Measurements from ENCODE around the gene C1orf174.

The C1orf174 gene

GRCh38 chr1:3931007-3931912 is 31.2 kb upstream of the C1orf174 start:
- TF ChIP-seq SPI1 (IDR thresholded peaks at IDR 0.05; ENCODE audit: borderline replicate concordance, low read depth) (no peak), POLR2AphosphoS5 (IDR thresholded peaks at IDR 0.05; ENCODE audit: low read depth) (no peak), GABPA (IDR thresholded peaks at IDR 0.05; ENCODE audit: low read depth) (no peak)
- TF ChIP-seq, protein P1, sequence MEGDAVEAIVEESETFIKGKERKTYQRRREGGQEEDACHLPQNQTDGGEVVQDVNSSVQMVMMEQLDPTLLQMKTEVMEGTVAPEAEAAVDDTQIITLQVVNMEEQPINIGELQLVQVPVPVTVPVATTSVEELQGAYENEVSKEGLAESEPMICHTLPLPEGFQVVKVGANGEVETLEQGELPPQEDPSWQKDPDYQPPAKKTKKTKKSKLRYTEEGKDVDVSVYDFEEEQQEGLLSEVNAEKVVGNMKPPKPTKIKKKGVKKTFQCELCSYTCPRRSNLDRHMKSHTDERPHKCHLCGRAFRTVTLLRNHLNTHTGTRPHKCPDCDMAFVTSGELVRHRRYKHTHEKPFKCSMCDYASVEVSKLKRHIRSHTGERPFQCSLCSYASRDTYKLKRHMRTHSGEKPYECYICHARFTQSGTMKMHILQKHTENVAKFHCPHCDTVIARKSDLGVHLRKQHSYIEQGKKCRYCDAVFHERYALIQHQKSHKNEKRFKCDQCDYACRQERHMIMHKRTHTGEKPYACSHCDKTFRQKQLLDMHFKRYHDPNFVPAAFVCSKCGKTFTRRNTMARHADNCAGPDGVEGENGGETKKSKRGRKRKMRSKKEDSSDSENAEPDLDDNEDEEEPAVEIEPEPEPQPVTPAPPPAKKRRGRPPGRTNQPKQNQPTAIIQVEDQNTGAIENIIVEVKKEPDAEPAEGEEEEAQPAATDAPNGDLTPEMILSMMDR (IDR thresholded peaks at IDR 0.05; ENCODE audit: insufficient read depth, low read length) = no peak
- TF ChIP-seq, protein P2, sequence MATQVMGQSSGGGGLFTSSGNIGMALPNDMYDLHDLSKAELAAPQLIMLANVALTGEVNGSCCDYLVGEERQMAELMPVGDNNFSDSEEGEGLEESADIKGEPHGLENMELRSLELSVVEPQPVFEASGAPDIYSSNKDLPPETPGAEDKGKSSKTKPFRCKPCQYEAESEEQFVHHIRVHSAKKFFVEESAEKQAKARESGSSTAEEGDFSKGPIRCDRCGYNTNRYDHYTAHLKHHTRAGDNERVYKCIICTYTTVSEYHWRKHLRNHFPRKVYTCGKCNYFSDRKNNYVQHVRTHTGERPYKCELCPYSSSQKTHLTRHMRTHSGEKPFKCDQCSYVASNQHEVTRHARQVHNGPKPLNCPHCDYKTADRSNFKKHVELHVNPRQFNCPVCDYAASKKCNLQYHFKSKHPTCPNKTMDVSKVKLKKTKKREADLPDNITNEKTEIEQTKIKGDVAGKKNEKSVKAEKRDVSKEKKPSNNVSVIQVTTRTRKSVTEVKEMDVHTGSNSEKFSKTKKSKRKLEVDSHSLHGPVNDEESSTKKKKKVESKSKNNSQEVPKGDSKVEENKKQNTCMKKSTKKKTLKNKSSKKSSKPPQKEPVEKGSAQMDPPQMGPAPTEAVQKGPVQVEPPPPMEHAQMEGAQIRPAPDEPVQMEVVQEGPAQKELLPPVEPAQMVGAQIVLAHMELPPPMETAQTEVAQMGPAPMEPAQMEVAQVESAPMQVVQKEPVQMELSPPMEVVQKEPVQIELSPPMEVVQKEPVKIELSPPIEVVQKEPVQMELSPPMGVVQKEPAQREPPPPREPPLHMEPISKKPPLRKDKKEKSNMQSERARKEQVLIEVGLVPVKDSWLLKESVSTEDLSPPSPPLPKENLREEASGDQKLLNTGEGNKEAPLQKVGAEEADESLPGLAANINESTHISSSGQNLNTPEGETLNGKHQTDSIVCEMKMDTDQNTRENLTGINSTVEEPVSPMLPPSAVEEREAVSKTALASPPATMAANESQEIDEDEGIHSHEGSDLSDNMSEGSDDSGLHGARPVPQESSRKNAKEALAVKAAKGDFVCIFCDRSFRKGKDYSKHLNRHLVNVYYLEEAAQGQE (IDR thresholded peaks at IDR 0.05; ENCODE audit: insufficient replicate concordance, low read depth) = no peak
- no peaks in the 10 kb centered on the region for H3K27me3 ChIP-seq (ENCODE audit: insufficient read depth, poor library complexity, severe bottlenecking)
- no peak overlapping the region for H3K27ac ChIP-seq (replicated peaks)
- no peak overlapping the region for H3K4me3 ChIP-seq (replicated peaks; ENCODE audit: insufficient read depth, low read length)
- DNase-seq (ENCODE audit: low read depth in 1 of 2, low spot score in 1 of 2) = no peak

DNA sequence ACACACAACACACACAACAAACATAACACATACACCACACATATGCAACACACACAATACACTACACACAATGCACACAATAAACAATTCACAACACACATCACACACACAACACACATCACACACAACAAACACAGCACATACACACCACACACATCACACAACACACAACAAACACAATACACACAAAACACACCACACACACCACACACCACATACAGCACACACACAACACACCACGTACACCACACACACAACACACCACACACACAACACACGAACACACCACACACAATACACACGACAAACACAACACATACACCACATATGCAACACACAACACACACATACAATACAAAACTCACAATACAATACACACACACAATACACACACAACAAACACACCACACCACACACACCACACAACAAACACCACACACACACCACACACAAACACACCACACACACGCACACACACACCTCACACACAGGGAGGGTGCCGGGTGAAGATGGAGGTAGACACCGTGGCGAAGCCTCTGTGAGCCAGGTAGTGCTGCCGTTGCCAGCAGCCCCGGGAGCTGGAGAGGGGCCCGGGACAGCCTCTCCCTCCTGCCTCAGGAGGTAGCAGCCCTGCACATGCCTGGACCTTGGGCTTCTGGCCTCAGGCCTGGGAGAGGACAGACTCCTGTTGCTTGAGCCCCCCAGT is 30.4 kb upstream of the C1orf174 start:
- Histone ChIP-seq H3K27me3 (ENCODE audit: insufficient read depth, poor library complexity, severe bottlenecking) (no peaks in the 10 kb centered on the region), H3K4me3 (replicated peaks; ENCODE audit: insufficient read depth, low read length) (no peak overlapping the region), H3K27ac (replicated peaks) (no peak overlapping the region)
- DNase-seq (ENCODE audit: low read depth in 1 of 2, low spot score in 1 of 2) = no peak
- TF ChIP-seq, protein P2 (IDR thresholded peaks at IDR 0.05; ENCODE audit: insufficient replicate concordance, low read depth) = no peak
- TF ChIP-seq, protein P1 (IDR thresholded peaks at IDR 0.05; ENCODE audit: insufficient read depth, low read length) = no peak
- TF ChIP-seq GABPA (IDR thresholded peaks at IDR 0.05; ENCODE audit: low read depth) = no peak
- no peak for TF ChIP-seq SPI1 (IDR thresholded peaks at IDR 0.05; ENCODE audit: borderline replicate concordance, low read depth)
- no peak for TF ChIP-seq POLR2AphosphoS5 (IDR thresholded peaks at IDR 0.05; ENCODE audit: low read depth)

DNA sequence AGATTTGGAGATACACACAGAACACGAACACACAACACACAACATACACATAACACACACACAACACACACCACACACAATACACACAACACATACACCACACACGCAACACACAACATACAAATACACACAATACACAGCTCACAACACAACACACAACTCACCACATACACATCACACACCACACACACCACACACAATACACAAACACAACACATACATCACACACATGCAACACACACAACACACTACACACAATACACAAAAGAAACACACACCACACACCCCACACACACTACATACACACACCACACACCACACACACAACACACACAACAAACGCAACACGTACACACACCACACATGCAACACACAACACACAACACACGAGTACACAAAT is 29.1 kb upstream of the C1orf174 start:
- no peak for DNase-seq (ENCODE audit: low read depth in 1 of 2, low spot score in 1 of 2)
- no peak overlapping the region for H3K27ac ChIP-seq (replicated peaks)
- no peak for TF ChIP-seq POLR2AphosphoS5 (IDR thresholded peaks at IDR 0.05; ENCODE audit: low read depth)
- TF ChIP-seq, protein P2 (IDR thresholded peaks at IDR 0.05; ENCODE audit: insufficient replicate concordance, low read depth) = no peak
- TF ChIP-seq GABPA (IDR thresholded peaks at IDR 0.05; ENCODE audit: low read depth) = no peak
- H3K27me3 ChIP-seq (ENCODE audit: insufficient read depth, poor library complexity, severe bottlenecking) = no peaks in the 10 kb centered on the region
- H3K4me3 ChIP-seq (replicated peaks; ENCODE audit: insufficient read depth, low read length) = no peak overlapping the region
